IgD-negative memory B cell (primary cell): Measurements from ENCODE around the gene EXOC3L1. TPM values are rescaled to one million over a fixed set of nuclear protein-coding genes. Genes with fewer than 3 reads are reported as not detected.

Experiments
- H3K27ac Mint-ChIP-seq, 3 donors: one replicate each; pipeline ENCODE4 v1.8.0; 2020 to 2022; ENCODE audit warnings: mild to moderate bottlenecking in 3 of 3, mixed read lengths in 3 of 3, moderate library complexity in 1 of 3
- H3K27me3 Mint-ChIP-seq: one replicate; pipeline ENCODE4 v1.8.0; 2021; ENCODE audit warnings: mixed read lengths
- H3K36me3 Mint-ChIP-seq: one replicate; pipeline ENCODE4 v1.8.0; 2020; ENCODE audit warnings: mild to moderate bottlenecking, mixed read lengths
- H3K4me1 Mint-ChIP-seq, 3 donors: one replicate each; pipeline ENCODE4 v1.8.0; 2020 to 2022; ENCODE audit warnings: mixed read lengths in 3 of 3, mild to moderate bottlenecking in 1 of 3
- H3K4me3 Mint-ChIP-seq, 4 donors: one replicate each; pipeline ENCODE4 v1.8.0; 2020 to 2022; ENCODE audit warnings: mild to moderate bottlenecking in 4 of 4, mixed read lengths in 4 of 4, moderate library complexity in 3 of 4
- H3K9me3 Mint-ChIP-seq, 3 donors: one replicate each; pipeline ENCODE4 v1.8.0; 2020 to 2021; ENCODE audit warnings: mixed read lengths in 3 of 3, mild to moderate bottlenecking in 1 of 3
- polyA plus RNA-seq: library from polyadenylated mRNA; unstranded; fragments of 300-500 nt; fragmentation: Illumina TruSeq; gene quantifications from one replicate; pipeline ENCODE4 v1.2.3, GENCODE V29; 2021

Gene EXOC3L1
- polyA plus RNA-seq, 1 donor from 2014 or later, result not detected

DNA sequence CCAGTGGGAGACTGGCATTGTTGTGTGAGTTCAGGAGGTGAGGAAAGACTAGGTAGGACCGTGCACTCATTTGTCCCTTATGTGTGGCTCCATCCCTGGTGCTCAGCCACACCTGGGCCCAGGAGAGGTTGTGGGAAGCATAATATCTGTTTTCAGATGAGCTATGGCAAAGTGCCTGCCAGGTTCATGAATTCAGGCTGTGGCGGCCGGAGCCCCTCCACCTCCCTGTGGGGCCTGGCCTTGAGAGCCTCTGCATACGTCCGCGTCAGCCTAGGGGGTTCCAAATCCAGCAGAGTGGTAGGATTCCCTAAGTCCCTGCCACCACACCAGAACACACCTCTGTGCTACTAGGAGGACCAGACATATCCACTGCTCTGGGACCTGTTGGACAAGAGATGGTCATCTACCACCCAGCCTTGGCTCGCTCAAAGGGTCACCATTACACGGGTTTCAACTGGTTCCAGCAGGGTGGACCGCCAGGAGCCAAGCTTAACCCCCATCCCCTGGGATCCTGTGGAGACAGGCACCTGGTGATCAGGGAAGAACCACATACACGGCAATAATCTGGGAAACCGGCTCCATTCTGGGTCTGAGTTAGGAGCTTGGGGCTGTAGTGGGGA, 41.2 kb downstream of the EXOC3L1 start:
- Mint-ChIP-seq H3K9me3 (no peaks in the 10 kb centered on the region), H3K4me3 (peak overlapping the region in 1 of 4 donors; percentile 53), H3K36me3 (peaks cover 9% of the 10 kb centered on the region), H3K27me3 (peaks cover 6% of the 10 kb centered on the region), H3K27ac (peak overlapping the region in 1 of 3 donors; percentile 35), H3K4me1 (peaks cover 1 to 5% (median 5%) of the 10 kb centered on the region in 3 donors)

DNA sequence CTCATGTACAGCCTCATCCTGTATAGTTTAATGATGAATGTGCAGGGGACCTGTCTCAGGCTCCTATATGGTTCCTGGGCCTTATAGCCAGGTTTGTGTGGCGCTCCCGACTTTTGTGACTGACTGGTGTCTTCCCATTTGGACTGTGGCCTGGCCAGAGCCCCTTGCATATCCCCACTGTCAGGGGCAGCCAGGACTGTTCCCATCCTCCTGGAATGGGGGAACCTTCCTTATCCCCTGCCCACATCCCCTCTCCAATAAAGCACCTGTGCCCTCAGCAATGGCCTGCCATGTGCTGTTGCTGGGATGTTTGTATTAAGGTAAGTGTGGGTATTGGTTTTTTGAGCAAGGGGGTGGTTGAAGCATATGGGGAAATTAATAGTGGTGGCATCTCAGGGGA, 41.7 kb downstream of the EXOC3L1 start:
- peaks cover 12% of the 10 kb centered on the region for H3K36me3 Mint-ChIP-seq
- H3K27me3 Mint-ChIP-seq, result peaks cover 6% of the 10 kb centered on the region
- peak overlapping the region in 1 of 4 donors; percentile 53 for H3K4me3 Mint-ChIP-seq
- peaks cover 1 to 5% (median 3%) of the 10 kb centered on the region in 3 donors for H3K4me1 Mint-ChIP-seq
- no peak overlapping the region for H3K27ac Mint-ChIP-seq
- no peaks in the 10 kb centered on the region for H3K9me3 Mint-ChIP-seq

DNA sequence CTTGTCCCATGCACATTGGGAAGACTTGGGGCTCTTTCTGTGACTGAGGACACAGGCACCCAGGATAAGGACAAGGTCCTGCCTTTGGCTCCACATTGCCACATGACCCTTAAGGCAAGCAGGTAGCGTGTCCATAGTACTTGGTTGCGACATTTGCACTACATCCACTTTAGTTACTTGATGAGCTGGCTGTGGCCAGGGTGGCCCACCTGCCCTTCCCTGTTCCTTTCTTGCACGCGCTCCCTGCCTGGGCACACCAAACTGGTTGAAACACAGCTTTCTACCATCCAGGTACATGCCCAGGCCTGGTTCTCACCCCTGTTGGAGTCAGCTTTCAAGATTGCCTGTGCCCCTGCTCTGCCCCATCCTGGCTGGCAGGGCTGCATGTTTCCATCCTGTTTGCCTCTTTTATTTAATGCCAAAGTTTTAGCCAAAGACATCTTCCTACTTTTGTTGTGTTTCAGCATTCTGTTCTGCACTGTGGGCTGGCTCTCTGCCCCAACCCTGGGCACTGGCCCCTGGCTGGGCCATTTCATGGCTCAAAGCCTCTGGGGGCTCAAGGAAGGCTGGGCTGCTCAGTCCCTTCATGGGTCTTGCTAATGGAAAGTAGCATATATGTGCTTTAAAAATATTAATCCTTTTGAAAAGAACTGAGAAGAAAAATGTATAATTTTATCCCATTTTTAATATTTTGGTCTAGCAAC, 42.3 kb downstream of the EXOC3L1 start:
- Mint-ChIP-seq H3K9me3 (no peaks in the 10 kb centered on the region), H3K27me3 (peaks cover 6% of the 10 kb centered on the region), H3K36me3 (peaks cover 12% of the 10 kb centered on the region), H3K4me1 (peaks cover 1 to 5% (median 3%) of the 10 kb centered on the region in 3 donors), H3K4me3 (no peak overlapping the region), H3K27ac (peak overlapping the region in 1 of 3 donors; percentile 32)

DNA sequence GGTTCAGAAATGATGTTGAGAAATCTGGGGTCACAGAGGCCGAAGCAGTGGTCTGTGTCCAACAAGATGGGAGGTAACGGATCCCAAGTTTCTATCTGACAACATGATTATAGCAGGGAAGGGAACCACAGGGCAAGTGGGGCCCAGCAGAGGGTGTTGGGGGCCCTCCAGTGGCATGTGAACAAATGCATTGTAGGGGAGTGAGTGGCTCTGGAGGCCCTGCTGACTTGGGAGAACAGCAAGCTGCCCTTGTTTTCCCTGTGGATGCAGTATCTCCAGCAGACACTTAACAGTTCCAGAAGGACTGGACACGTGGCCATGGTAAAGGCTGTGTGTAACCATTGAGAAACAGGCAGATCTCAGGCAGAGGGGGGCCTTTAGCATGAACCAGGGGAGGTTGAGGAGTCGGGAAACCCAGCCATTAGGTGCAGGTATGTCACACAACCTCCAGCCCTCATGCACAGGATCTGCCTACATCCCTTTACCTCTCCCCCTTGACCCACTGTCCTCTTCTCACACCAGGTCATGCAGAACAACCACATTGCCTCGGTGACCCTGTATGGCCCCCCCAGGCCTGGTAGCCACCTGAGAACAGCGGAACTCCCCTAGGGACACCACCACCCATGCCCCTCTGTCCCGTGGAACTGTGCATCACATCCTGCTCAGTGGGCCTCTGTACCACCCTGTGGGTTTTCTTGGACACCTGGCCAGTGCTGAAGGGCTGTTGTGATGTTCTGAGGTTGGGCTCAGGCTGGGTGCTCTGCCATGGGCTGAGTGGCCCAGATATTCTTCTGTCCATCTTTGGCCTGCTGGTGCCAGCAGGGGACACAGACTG, 43.2 kb downstream of the EXOC3L1 start:
- H3K9me3 Mint-ChIP-seq, result no peaks in the 10 kb centered on the region
- H3K27ac Mint-ChIP-seq, result peak overlapping the region in 2 of 3 donors; percentile 32 to 83
- H3K4me1 Mint-ChIP-seq, result peaks cover 1 to 5% (median 3%) of the 10 kb centered on the region in 3 donors
- H3K4me3 Mint-ChIP-seq, result no peak overlapping the region
- H3K36me3 Mint-ChIP-seq, result peaks cover 12% of the 10 kb centered on the region
- peaks cover 6% of the 10 kb centered on the region for H3K27me3 Mint-ChIP-seq

DNA sequence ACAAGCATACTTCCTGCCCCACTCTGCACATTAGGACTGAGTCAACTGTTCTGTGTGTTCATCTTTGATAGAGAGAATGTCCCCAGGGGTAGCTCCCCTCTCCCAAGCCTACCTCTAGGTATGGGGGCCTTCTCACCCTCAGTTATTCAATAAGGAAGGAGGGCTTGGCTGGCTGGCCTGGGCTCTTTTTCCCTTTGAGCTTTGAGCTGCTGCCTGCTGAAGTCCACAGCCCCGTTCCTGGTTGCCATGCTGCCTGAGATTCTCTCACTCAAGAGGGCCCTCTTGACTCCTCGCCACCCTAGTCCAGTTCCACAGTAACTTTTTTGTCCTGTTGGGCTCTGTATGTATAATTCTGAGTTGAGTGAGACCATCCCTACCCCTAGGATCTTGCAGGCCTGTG, 44.2 kb downstream of the EXOC3L1 start:
- Mint-ChIP-seq H3K4me1 (peaks cover 0 to 5% (median 1%) of the 10 kb centered on the region in 3 donors), H3K27ac (no peak overlapping the region), H3K27me3 (peaks cover 6% of the 10 kb centered on the region), H3K4me3 (no peak overlapping the region), H3K9me3 (no peaks in the 10 kb centered on the region), H3K36me3 (peaks cover 12% of the 10 kb centered on the region)

DNA sequence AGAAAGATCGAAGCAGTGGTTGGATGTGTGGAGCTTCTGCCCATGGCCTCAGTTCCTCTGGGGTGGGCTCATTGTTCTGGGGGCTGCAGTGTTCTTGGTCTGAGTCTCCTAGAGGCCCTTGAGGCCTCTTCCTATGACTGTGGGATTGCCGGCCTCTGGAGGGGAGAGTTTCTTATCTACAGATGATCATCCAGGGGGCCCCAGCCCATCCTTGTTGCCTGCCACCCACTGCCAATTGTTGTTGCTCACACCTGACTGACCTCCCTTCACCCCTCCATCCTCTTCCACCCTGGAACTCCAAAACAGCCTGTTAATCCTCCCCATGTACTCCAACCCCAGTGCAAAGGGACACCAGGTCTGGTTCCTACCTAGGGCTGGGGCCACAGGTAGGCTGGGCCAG, 45.0 kb downstream of the EXOC3L1 start:
- H3K36me3 Mint-ChIP-seq, result peaks cover 12% of the 10 kb centered on the region
- peaks cover 6% of the 10 kb centered on the region for H3K27me3 Mint-ChIP-seq
- H3K9me3 Mint-ChIP-seq, result no peaks in the 10 kb centered on the region
- peaks cover 0 to 5% (median 1%) of the 10 kb centered on the region in 3 donors for H3K4me1 Mint-ChIP-seq
- H3K27ac Mint-ChIP-seq, result no peak overlapping the region
- H3K4me3 Mint-ChIP-seq, result no peak overlapping the region

DNA sequence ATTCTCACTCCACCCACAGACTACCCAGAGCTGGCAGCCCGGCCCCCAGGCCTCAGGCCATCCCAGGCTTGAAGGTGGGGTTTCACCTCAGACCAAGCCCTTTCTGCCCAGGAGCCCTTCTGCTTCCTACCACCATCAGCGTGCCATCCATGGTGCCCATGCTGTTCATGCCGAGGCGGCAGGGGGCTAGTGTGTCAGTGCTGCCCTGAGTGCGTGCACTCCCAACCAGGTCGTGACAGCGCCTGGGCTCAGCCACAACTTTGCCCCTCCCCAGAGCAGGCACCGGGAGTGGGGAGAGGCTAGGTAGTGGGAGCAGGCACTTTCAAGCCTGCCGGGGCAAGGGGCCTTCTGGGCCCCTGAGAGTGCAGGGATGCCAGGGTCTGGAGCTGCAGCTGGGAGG, 47.6 kb downstream of the EXOC3L1 start:
- Mint-ChIP-seq H3K4me3 (no peak overlapping the region), H3K36me3 (peaks cover 13% of the 10 kb centered on the region), H3K27ac (peak overlapping the region in 1 of 3 donors; percentile 77), H3K27me3 (no peaks in the 10 kb centered on the region), H3K4me1 (no peaks in the 10 kb centered on the region), H3K9me3 (no peaks in the 10 kb centered on the region)

DNA sequence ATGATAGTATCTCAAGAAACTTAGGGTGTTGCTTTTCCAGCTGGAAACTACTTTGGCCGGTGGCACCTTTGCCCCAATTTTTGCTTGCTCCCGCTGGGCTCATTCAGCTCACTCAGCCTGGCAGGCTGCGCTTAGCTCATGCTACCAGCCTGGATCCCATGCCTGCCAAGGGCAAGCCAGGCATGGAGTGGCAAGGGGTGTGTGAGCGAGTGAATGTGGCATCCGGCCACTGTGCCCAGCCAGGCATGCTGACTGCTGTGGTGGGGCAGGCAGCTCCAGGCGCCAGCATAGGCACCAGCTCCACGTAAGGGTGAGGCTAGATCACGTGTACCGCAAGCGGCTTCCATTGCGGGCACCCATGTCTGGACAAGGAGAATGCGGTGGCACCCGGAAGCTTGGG, 48.5 kb downstream of the EXOC3L1 start:
- Mint-ChIP-seq H3K4me1 (no peaks in the 10 kb centered on the region), H3K9me3 (no peaks in the 10 kb centered on the region), H3K27me3 (no peaks in the 10 kb centered on the region), H3K36me3 (peaks cover 15% of the 10 kb centered on the region), H3K4me3 (no peak overlapping the region), H3K27ac (no peak overlapping the region)

DNA sequence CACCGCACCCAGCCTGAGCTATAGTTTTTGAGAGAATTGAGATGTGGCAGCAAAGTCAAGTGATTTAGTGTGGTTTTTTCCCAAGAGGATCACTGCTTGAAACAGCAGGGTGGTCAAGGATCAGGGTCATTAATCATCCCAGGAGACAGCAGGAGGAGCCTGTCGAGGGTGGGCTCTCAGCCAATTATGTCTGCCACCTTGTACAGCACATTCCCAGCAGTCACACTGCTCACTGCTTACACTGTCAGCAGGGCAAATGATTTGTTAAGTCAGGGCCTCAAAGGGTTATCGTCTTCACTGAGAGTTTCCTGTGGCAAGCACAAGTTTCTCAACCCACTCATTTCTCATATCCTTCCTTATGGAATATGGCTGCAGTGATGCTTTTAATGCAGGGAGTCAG, 52.3 kb downstream of the EXOC3L1 start:
- Mint-ChIP-seq H3K36me3 (peaks cover 14% of the 10 kb centered on the region), H3K4me1 (peaks cover 0 to 1% (median 0%) of the 10 kb centered on the region in 3 donors), H3K4me3 (no peak overlapping the region), H3K9me3 (no peaks in the 10 kb centered on the region), H3K27ac (no peak overlapping the region), H3K27me3 (no peaks in the 10 kb centered on the region)

Other genes with a start within 250 kb of the EXOC3L1 start
- gene CES3, start 228.9 kb downstream of the EXOC3L1 start, polyA plus RNA-seq, result 0.35 TPM
- 1.4 TPM for gene CES4A, start 201.5 kb downstream of the EXOC3L1 start, polyA plus RNA-seq
- gene CBFB, start 161.0 kb downstream of the EXOC3L1 start, polyA plus RNA-seq, result 43.3 TPM
- gene PHAF1, start 80.2 kb downstream of the EXOC3L1 start, polyA plus RNA-seq, result 14.5 TPM
- 0.45 TPM for gene B3GNT9, start 39.1 kb downstream of the EXOC3L1 start, polyA plus RNA-seq
- gene TRADD, start 30.2 kb downstream of the EXOC3L1 start, polyA plus RNA-seq, result 103 TPM
- 3.7 TPM for gene FBXL8, start 30.2 kb downstream of the EXOC3L1 start, polyA plus RNA-seq
- not detected for gene HSF4, start 25.4 kb downstream of the EXOC3L1 start, polyA plus RNA-seq
- not detected for gene NOL3, start 19.6 kb downstream of the EXOC3L1 start, polyA plus RNA-seq
- 0.56 TPM for gene MATCAP1, start 6.2 kb downstream of the EXOC3L1 start, polyA plus RNA-seq
- gene E2F4, start 2.0 kb upstream of the EXOC3L1 start, polyA plus RNA-seq, result 73.7 TPM
- gene ELMO3, start 9.0 kb upstream of the EXOC3L1 start, polyA plus RNA-seq, result 0.35 TPM
- gene TMEM208, start 37.0 kb upstream of the EXOC3L1 start, polyA plus RNA-seq, result 64.2 TPM
- 3.8 TPM for gene FHOD1, start 57.3 kb upstream of the EXOC3L1 start, polyA plus RNA-seq
- gene SLC9A5, start 58.8 kb upstream of the EXOC3L1 start, polyA plus RNA-seq, result 0.75 TPM
- 0.65 TPM for gene PLEKHG4, start 89.4 kb upstream of the EXOC3L1 start, polyA plus RNA-seq
- not detected for gene KCTD19, start 136.6 kb upstream of the EXOC3L1 start, polyA plus RNA-seq
- not detected for gene LRRC36, start 136.7 kb upstream of the EXOC3L1 start, polyA plus RNA-seq
- not detected for gene TPPP3, start 203.4 kb upstream of the EXOC3L1 start, polyA plus RNA-seq
- gene ZDHHC1, start 226.3 kb upstream of the EXOC3L1 start, polyA plus RNA-seq, result 0.33 TPM
- not detected for gene HSD11B2, start 241.0 kb upstream of the EXOC3L1 start, polyA plus RNA-seq